ENCODE measurements around the gene GRB7. TPM values are rescaled to one million over a fixed set of nuclear protein-coding genes. Genes with fewer than 3 reads are reported as not detected.
A peak's percentile ranks its signal among the peaks of the same experiment; 100 is the strongest.

GRB7 gene
- total and polyA plus RNA-seq, 2 experiments from 2014 or later: 22.8 to 29.4 TPM

DNA sequence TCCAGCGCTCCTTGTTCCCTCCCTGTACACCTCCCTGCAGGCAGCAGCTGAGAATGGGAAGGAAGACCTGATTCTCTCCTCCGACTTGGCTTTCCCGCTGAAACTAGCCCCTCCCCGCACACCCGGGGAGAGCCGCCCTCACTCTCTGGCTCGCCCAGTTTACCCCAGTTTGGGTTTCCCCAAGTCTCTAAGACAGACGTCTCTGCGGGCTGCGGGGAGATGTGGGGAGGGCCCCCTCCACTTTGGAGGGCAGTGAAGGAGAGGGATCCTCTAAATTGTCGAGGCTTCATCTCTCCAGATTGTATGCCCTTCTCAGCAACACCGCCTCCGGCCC is 797 bp downstream of the GRB7 start:
- 0% methylated on average over 13 of the region's 13 CpGs for WGBS (ENCODE audit: low lambda C conversion rate, missing lambda C conversion rate)

DNA sequence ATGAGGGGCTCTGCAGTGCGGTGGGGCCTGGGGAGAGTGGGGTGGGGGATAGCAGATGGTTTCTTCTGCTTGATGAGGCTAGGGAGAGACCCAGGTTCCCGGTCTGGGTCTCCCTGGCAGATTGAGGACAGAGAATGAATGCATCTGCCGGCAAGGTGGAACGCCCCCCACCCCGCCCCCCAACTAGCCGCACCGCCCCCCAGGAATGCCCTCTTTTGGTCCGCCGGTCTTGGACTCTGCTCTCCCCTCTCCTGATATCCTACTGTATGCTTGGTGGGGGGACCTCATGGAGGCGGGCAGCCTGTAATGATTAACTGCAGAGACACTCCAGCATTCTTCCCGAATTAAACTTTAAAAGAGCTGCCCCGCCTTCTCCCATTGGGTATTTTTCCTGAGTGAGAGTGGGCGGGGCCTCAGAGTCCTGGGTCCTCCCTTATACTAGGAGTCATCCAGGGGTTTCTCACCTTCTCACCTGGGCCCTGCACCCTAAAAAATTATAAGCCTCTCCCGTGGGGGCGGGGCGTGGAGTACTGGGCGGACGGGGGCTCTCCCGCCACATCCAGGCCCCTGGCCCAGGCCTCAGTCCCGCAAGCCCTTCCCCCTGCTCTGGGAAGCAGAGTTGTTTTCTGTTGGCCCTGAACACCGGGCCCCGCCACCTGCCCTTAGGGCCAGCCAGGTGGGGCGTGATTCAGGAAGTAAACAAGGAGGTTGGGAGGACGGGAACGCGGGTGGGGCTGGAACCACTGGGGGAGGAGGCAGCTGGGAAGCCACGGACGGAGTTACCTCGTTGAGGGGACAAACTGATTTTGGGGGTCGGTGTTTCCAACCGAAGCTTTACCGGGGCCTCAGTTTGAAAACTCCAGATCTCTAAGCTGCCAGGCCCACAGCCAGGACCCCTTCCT is 1.5 kb downstream of the GRB7 start:
- 6% methylated on average over 23 of the region's 32 CpGs for WGBS (ENCODE audit: low lambda C conversion rate, missing lambda C conversion rate)
- DNase-seq (ENCODE audit: low spot score): peak; percentile 94
- Histone ChIP-seq H3K9me2 (replicated peaks; ENCODE audit: insufficient read depth) (no peaks in the 10 kb centered on the region), H3K9me3 (ENCODE audit: low read depth) (no peaks in the 10 kb centered on the region), H3K4me1 (ENCODE audit: insufficient read depth) (peaks cover 38% of the 10 kb centered on the region), H3K79me2 (peaks cover 23% of the 10 kb centered on the region), H3K36me3 (replicated peaks; ENCODE audit: insufficient read depth, low read depth) (no peaks in the 10 kb centered on the region), H3K27ac (peak overlapping the region; percentile 99), H3K27me3 (no peaks in the 10 kb centered on the region), H3K4me2 (peak overlapping the region; percentile 93), H3K4me3 (peak overlapping the region; percentile 83), H4K20me1 (ENCODE audit: insufficient read depth, poor library complexity, severe bottlenecking) (peaks cover 5% of the 10 kb centered on the region), H2AFZ (peak overlapping the region; percentile 36)
- no peak for TF ChIP-seq EZH2 (IDR thresholded peaks at IDR 0.05; ENCODE audit: borderline replicate concordance)
- TF ChIP-seq, protein P1, sequence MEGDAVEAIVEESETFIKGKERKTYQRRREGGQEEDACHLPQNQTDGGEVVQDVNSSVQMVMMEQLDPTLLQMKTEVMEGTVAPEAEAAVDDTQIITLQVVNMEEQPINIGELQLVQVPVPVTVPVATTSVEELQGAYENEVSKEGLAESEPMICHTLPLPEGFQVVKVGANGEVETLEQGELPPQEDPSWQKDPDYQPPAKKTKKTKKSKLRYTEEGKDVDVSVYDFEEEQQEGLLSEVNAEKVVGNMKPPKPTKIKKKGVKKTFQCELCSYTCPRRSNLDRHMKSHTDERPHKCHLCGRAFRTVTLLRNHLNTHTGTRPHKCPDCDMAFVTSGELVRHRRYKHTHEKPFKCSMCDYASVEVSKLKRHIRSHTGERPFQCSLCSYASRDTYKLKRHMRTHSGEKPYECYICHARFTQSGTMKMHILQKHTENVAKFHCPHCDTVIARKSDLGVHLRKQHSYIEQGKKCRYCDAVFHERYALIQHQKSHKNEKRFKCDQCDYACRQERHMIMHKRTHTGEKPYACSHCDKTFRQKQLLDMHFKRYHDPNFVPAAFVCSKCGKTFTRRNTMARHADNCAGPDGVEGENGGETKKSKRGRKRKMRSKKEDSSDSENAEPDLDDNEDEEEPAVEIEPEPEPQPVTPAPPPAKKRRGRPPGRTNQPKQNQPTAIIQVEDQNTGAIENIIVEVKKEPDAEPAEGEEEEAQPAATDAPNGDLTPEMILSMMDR (IDR thresholded peaks at IDR 0.05; ENCODE audit: poor library complexity): no peak
- TF ChIP-seq EZH2phosphoT487 (IDR thresholded peaks at IDR 0.05; ENCODE audit: low read depth, severe bottlenecking, unreplicated experiment): no peak

More for the DNA sequence above, 797 bp downstream of the GRB7 start:
- Histone ChIP-seq H4K20me1 (ENCODE audit: insufficient read depth, poor library complexity, severe bottlenecking) (peaks cover 5% of the 10 kb centered on the region), H3K9me3 (ENCODE audit: low read depth) (no peaks in the 10 kb centered on the region), H3K36me3 (replicated peaks; ENCODE audit: insufficient read depth, low read depth) (no peaks in the 10 kb centered on the region), H3K4me3 (peak overlapping the region; percentile 83), H3K27me3 (no peaks in the 10 kb centered on the region), H2AFZ (peak overlapping the region; percentile 36), H3K4me2 (peak overlapping the region; percentile 93), H3K9me2 (replicated peaks; ENCODE audit: insufficient read depth) (no peaks in the 10 kb centered on the region), H3K27ac (peak overlapping the region; percentile 99), H3K79me2 (peaks cover 23% of the 10 kb centered on the region), H3K4me1 (ENCODE audit: insufficient read depth) (peaks cover 38% of the 10 kb centered on the region)
- DNase-seq (ENCODE audit: low spot score): peak; percentile 69
- TF ChIP-seq, protein P1 (IDR thresholded peaks at IDR 0.05; ENCODE audit: poor library complexity): no peak
- TF ChIP-seq EZH2 (IDR thresholded peaks at IDR 0.05; ENCODE audit: borderline replicate concordance): peak; percentile 52

DNA sequence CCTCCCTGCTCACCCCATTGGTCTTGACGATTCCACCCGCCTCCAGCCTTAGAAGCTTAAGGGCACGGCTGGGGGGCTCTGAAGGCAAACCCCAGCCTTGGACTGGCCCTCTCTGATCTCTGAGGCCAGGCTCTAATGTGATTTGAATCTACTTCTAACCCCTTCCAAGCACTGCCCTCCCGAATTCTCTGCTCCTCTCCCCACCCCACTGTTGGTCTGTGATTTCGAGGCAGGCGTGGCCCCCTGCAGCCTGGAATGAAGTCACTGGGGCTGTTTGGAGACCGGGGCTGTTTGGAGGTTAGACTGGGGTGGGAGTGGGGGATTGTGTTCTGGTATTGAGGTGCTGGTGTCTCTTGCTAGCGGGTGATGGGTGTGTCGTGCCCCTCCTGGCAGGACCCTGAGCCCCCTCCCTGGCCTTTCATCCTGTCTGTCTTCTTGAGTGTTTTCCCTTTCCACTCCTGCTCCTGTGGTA is 2.2 kb downstream of the GRB7 start:
- Histone ChIP-seq H4K20me1 (ENCODE audit: insufficient read depth, poor library complexity, severe bottlenecking) (peaks cover 5% of the 10 kb centered on the region), H3K4me3 (peak overlapping the region; percentile 20), H3K27ac (peak overlapping the region; percentile 99), H3K4me1 (ENCODE audit: insufficient read depth) (peaks cover 38% of the 10 kb centered on the region), H2AFZ (no peak overlapping the region), H3K36me3 (replicated peaks; ENCODE audit: insufficient read depth, low read depth) (no peaks in the 10 kb centered on the region), H3K4me2 (peak overlapping the region; percentile 93), H3K9me2 (replicated peaks; ENCODE audit: insufficient read depth) (no peaks in the 10 kb centered on the region), H3K9me3 (ENCODE audit: low read depth) (no peaks in the 10 kb centered on the region), H3K27me3 (no peaks in the 10 kb centered on the region), H3K79me2 (peaks cover 23% of the 10 kb centered on the region)
- WGBS (ENCODE audit: low lambda C conversion rate, missing lambda C conversion rate): 25% methylated on average over 9 of the region's 9 CpGs
- DNase-seq (ENCODE audit: low spot score): peak; percentile 35
- TF ChIP-seq EZH2phosphoT487 (IDR thresholded peaks at IDR 0.05; ENCODE audit: low read depth, severe bottlenecking, unreplicated experiment) (no peak), EZH2 (IDR thresholded peaks at IDR 0.05; ENCODE audit: borderline replicate concordance) (no peak)
- TF ChIP-seq, protein P1 (IDR thresholded peaks at IDR 0.05; ENCODE audit: poor library complexity): no peak

Measured in hepatocyte (in vitro differentiated cells).